K562 (cell line): ENCODE results near the gene ERN1. TPM values are rescaled to one million over a fixed set of nuclear protein-coding genes. Genes with fewer than 3 reads are reported as not detected.

ENCODE experiments used
- ATAC-seq: fragments of 200-7000 bp; cut with Tn5 transposase; 3 replicates; pipeline ENCODE4 v1.9.1; 2020; ENCODE audit warnings: moderate library complexity
- BruUV-seq: library from RNA; stranded (reverse); fragments of 400-500 nt; replicated peaks from 2 replicates; lab custom pipeline; 2021; lab: Mats Ljungman, UMichigan
- CTCF ChIA-PET: fragments of 300-600 bp; formaldehyde crosslinking; extraction: SDS; loops from one replicate; lab custom pipeline; 2021; ENCODE audit warnings: low intra/inter-chr PET ratio; lab: Yijun Ruan, JAX
- POLR2A ChIA-PET: fragments of 300-600, 350-650 bp; sonication (Branson Sonifier 250); formaldehyde crosslinking; extraction: SDS; loops from one replicate; lab custom pipeline; 2021; ENCODE audit warnings: antibody characterized with exemption, inconsistent platforms; lab: Yijun Ruan, JAX
- DNase-seq, 4 experiments: peaks; one replicate each; pipeline versions ENCODE4 v3.0.0 to v3.0.0-alpha.2; 2011 to 2018; ENCODE audit warnings: low spot score in 3 of 4, mixed read lengths in 3 of 4; ENCODE audit errors: extremely low read depth in 1 of 4
- FAIRE-seq: peaks from 2 replicates; lab custom pipeline; 2011; peaks lifted over from hg19 to GRCh38; lab: Jason Lieb, UNC
- H2AFZ ChIP-seq: 2 replicates; pipeline ENCODE4 v1.6.0; 2011; ENCODE audit warnings: low read depth, low read length, control low read depth, inconsistent platforms
- H3K27ac ChIP-seq: fragments of 200-600 bp; 3 replicates; pipeline ENCODE4 v1.8.0; 2011; ENCODE audit warnings: low read depth, mild to moderate bottlenecking, control low read depth, inconsistent platforms, low read length, moderate library complexity, mixed read lengths; ENCODE audit errors: extremely low read depth
- H3K27me3 ChIP-seq, 2 experiments: fragments of 300-600 bp in 1 of 2; 2 replicates in 1 of 2; 3 replicates in 1 of 2; pipeline versions ENCODE4 v1.6.0 to v1.8.0; 2011; ENCODE audit warnings: inconsistent platforms in 2 of 2, low read length in 2 of 2, mild to moderate bottlenecking in 1 of 2, mixed read lengths in 1 of 2, moderate library complexity in 1 of 2; ENCODE audit not compliant: control insufficient read depth in 2 of 2, insufficient read depth in 2 of 2
- H3K36me3 ChIP-seq: fragments of 300-600 bp; 3 replicates; pipeline ENCODE4 v1.8.0; 2011; ENCODE audit warnings: mild to moderate bottlenecking, low read length, inconsistent platforms; ENCODE audit not compliant: control insufficient read depth, insufficient read depth
- H3K4me1 ChIP-seq, 2 experiments: fragments of 200-600 bp in 1 of 2; replicated peaks in 1 of 2; 2 replicates in 1 of 2; 3 replicates in 1 of 2; pipeline versions ENCODE4 v1.5.1 to v1.8.0; 2011; ENCODE audit warnings: inconsistent platforms in 2 of 2, low read length in 2 of 2, mild to moderate bottlenecking in 1 of 2, mixed read lengths in 1 of 2, moderate library complexity in 1 of 2; ENCODE audit not compliant: control insufficient read depth in 2 of 2, insufficient read depth in 2 of 2
- H3K4me2 ChIP-seq: 2 replicates; pipeline ENCODE4 v1.6.1; 2011; ENCODE audit warnings: low read length, control low read depth, inconsistent platforms, mixed read lengths; ENCODE audit not compliant: insufficient read depth
- H3K4me3 ChIP-seq: fragments of 200-600 bp; sonication (generic), shearing (Covaris generic); 2 replicates; pipeline ENCODE4 v1.5.1; 2016; ENCODE audit warnings: control low read depth, inconsistent platforms
- H3K79me2 ChIP-seq: fragments of 200-600 bp; 3 replicates; pipeline ENCODE4 v1.8.0; 2011; ENCODE audit warnings: low read length, inconsistent platforms; ENCODE audit not compliant: control insufficient read depth, insufficient read depth
- H3K9ac ChIP-seq, 2 experiments: 2 replicates each; pipeline versions ENCODE4 v1.6.0 to v1.6.1; 2011; ENCODE audit warnings: low read depth in 2 of 2, low read length in 2 of 2, control low read depth in 1 of 2, inconsistent platforms in 1 of 2, mild to moderate bottlenecking in 1 of 2, mixed read lengths in 1 of 2; ENCODE audit not compliant: insufficient read depth in 1 of 2
- H3K9me1 ChIP-seq: one replicate; pipeline ENCODE4 v1.6.0; 2011; ENCODE audit warnings: inconsistent platforms, mild to moderate bottlenecking, low read length, moderate library complexity; ENCODE audit not compliant: control insufficient read depth, insufficient read depth
- H3K9me3 ChIP-seq: replicated peaks from 2 replicates; pipeline ENCODE4 v1.5.1; 2011; ENCODE audit warnings: low read depth, low read length, inconsistent platforms; ENCODE audit not compliant: control insufficient read depth, insufficient read depth
- H4K20me1 ChIP-seq: replicated peaks from 2 replicates; pipeline ENCODE4 v1.6.1; 2011; ENCODE audit warnings: low read length, inconsistent platforms, mixed read lengths; ENCODE audit not compliant: control insufficient read depth, insufficient read depth
- CEBPB ChIP-seq: fragments of 450-650 bp; IDR thresholded peaks from 2 replicates; pipeline ENCODE4 v1.6.1; 2016; ENCODE audit warnings: missing genetic modification characterization, missing compliant biosample characterization
- CEBPG ChIP-seq, 3 experiments: fragments of 200-800 bp in 1 of 3; sonication (Bioruptor generic) in 1 of 3; sonication (generic) in 1 of 3; formaldehyde crosslinking in 1 of 3; IDR thresholded peaks in 2 of 3; conservative IDR thresholded peaks in 1 of 3; 2 replicates each; pipeline versions ENCODE4 v1.6.1 to v1.8.0; 2016 to 2022; ENCODE audit warnings: missing compliant biosample characterization in 2 of 3, missing genetic modification characterization in 2 of 3, mild to moderate bottlenecking in 1 of 3, missing genetic modification reagents in 1 of 3
- E2F1 ChIP-seq: sonication (generic); formaldehyde crosslinking; IDR thresholded peaks from 2 replicates; pipeline ENCODE4 v1.8.1; 2023; ENCODE audit warnings: mild to moderate bottlenecking, missing genetic modification reagents, moderate library complexity
- GABPB1 ChIP-seq: sonication (generic); formaldehyde crosslinking; IDR thresholded peaks from 2 replicates; pipeline ENCODE4 v1.8.0; 2022; ENCODE audit warnings: mild to moderate bottlenecking, missing genetic modification reagents
- SMAD3 ChIP-seq: fragments of 450-650 bp; formaldehyde crosslinking; conservative IDR thresholded peaks from 2 replicates; pipeline ENCODE4 v1.4.0; 2020; ENCODE audit warnings: mild to moderate bottlenecking
- ZNF316 ChIP-seq: fragments of 450-650 bp; IDR thresholded peaks from 2 replicates; pipeline ENCODE4 v1.6.1; 2016
- WGBS: fragments of 100-300 bp; shearing (Covaris generic); methylation state at CpG from one replicate; pipeline ENCODE4 v1.1.6; 2016; ENCODE audit warnings: low coverage, mixed read lengths; ENCODE audit not compliant: insufficient coverage; ENCODE audit errors: missing lambda C conversion rate; 5-methylcytosine and 5-hydroxymethylcytosine counted together
- in situ Hi-C: fragments of 300-500 bp; cut with MboI; formaldehyde crosslinking; loops from 4 replicates; pipeline ENCODE4 v1.15.0; 2018; ENCODE audit warnings: inconsistent platforms, mixed read lengths
- intact Hi-C: fragments of 100-400 bp; cut with micrococcal nuclease; formaldehyde crosslinking; loops from 2 replicates; pipeline ENCODE4 v1.14.2; 2022
- polyA plus RNA-seq, 8 experiments: library from polyadenylated mRNA; depleted of rRNA in 4 of 8; stranded (reverse) in 5 of 8; unstranded in 3 of 8; fragments of >200 nt; fragmentation: Nextera tagmentation in 2 of 8; fragmentation: Illumina TruSeq in 1 of 8; extraction: Ambion mirVana in 2 of 8; extraction: Trizol in 1 of 8; gene quantifications; 2 replicates each; pipeline versions ENCODE4 v1.2.1 to v1.2.3, GENCODE V29; 2011 to 2014; ENCODE audit warnings: inconsistent platforms in 1 of 8, missing spikeins in 1 of 8
- total RNA-seq, 7 experiments: library from RNA; depleted of rRNA in 6 of 7; stranded (reverse); fragments of >200 nt in 6 of 7; fragmentation: Illumina TruSeq in 2 of 7; extraction: Trizol in 2 of 7; gene quantifications; 2 replicates each; pipeline versions ENCODE4 v1.2.1 to v1.2.3, GENCODE V29; 2011 to 2021; ENCODE audit warnings: low replicate concordance in 1 of 7

The ERN1 gene
- total and polyA plus RNA-seq, 9 of the 15 experiments (the other 6 are each of a cell fraction or from before 2014, with no cell fraction given): 2.1 to 22.5 (median 7.3) TPM

- intact Hi-C loops: no loop called here
- CTCF ChIA-PET: no interaction called here
Measured at GRCh38 chr17:64071111-64071510, 58.8 kb downstream of the ERN1 start.

GRCh38 chr17:64070213-64070612 lies 59.7 kb downstream of the ERN1 start:
- no peaks in the 10 kb centered on the region for H4K20me1 ChIP-seq
- no peak overlapping the region for H3K27ac ChIP-seq
- no peak for DNase-seq
- H3K79me2 ChIP-seq: no peaks in the 10 kb centered on the region
- H3K27me3 ChIP-seq: no peaks in the 10 kb centered on the region
- BruUV-seq: no TSS peak
- intact Hi-C loops: no loop called here
- ATAC-seq: no peak
- H3K36me3 ChIP-seq: peaks cover 53% of the 10 kb centered on the region
- no peak overlapping the region for H3K4me3 ChIP-seq
- 96% methylated on average over 3 of the region's 3 CpGs for WGBS
- in situ Hi-C loops: no loop called here
- no peak for FAIRE-seq
- TF ChIP-seq CEBPB (tag) (peak; percentile 36; the same call in 1 of the 2 replicates), E2F1 (CRISPR knock-in tag) (no peak)
- ChIA-PET POLR2A (interaction anchor here (1.2 kb wide), 1 partner anchor 10 kb away, joined by 4 read pairs; no protein-coding TSS in a partner anchor), CTCF (no interaction called here)
- peaks cover 5% of the 10 kb centered on the region; the same call in 1 of the 2 replicates for H3K9me3 ChIP-seq
- H3K9me1 ChIP-seq: no peaks in the 10 kb centered on the region
- H2AFZ ChIP-seq: no peak overlapping the region
- no peaks in the 10 kb centered on the region; a peak in 1 of 5 replicates for H3K4me1 ChIP-seq
- H3K4me2 ChIP-seq: no peak overlapping the region
- H3K9ac ChIP-seq: no peak overlapping the region

More at GRCh38 chr17:64071111-64071510, 58.8 kb downstream of the ERN1 start:
- Histone ChIP-seq H3K4me2 (no peak overlapping the region), H4K20me1 (no peaks in the 10 kb centered on the region), H3K4me1 (no peaks in the 10 kb centered on the region; a peak in 2 of 5 replicates), H3K36me3 (peaks cover 55% of the 10 kb centered on the region), H3K9me1 (no peaks in the 10 kb centered on the region), H3K79me2 (no peaks in the 10 kb centered on the region), H3K9ac (no peak overlapping the region), H2AFZ (no peak overlapping the region), H3K27me3 (no peaks in the 10 kb centered on the region), H3K9me3 (peaks cover 5% of the 10 kb centered on the region; the same call in 1 of the 2 replicates), H3K4me3 (no peak overlapping the region), H3K27ac (no peak overlapping the region)
- POLR2A ChIA-PET: interaction anchor here (1.2 kb wide), 1 partner anchor 9 kb away, joined by 4 read pairs; no protein-coding TSS in a partner anchor
- BruUV-seq: no TSS peak
- DNase-seq (no peak), ATAC-seq (no peak), FAIRE-seq (no peak)
- TF ChIP-seq ZNF316: 0 out of 2 replicates have a peak, but pooled peaks have one; percentile 21
- TF ChIP-seq GABPB1 (CRISPR knock-in tag): no peak
- TF ChIP-seq SMAD3: no peak
- no peak for TF ChIP-seq CEBPG (CRISPR knock-in tag; IDR thresholded peaks at IDR 0.05)
- TF ChIP-seq CEBPG (tag; conservative IDR thresholded peaks at IDR 0.05 in 1 of 2, IDR thresholded peaks at IDR 0.05 in 1 of 2): no peak
- WGBS: 82% methylated on average over 3 of the region's 3 CpGs
- in situ Hi-C loops: no loop called here
